Stimulated activated CD8-positive, alpha-beta memory T cell treated with anti-CD3 and anti-CD28 coated beads, Interleukin-2, amount 100 ng/mL, for 48 hours (primary cell): ENCODE data around the gene PSD4.

Experiments used
- DNase-seq, 2 donors: peaks; one replicate each; pipeline ENCODE4 v3.0.0-alpha.2; 2020; ENCODE audit warnings: low read depth in 2 of 2

PSD4 gene

GRCh38 chr2:113238871-113239839 lies 65.4 kb downstream of the PSD4 start:
- DNase-seq = no peak

- no peak for DNase-seq
Observed at GRCh38 chr2:113240150-113240914, 66.6 kb downstream of the PSD4 start.

- peak; percentile 49 to 56 for DNase-seq
Observed at GRCh38 chr2:113240915-113241911, 67.4 kb downstream of the PSD4 start.

GRCh38 chr2:113242327-113242726 lies 68.6 kb downstream of the PSD4 start:
- DNase-seq = no peak

GRCh38 chr2:113245276-113245711 lies 71.5 kb downstream of the PSD4 start:
- no peak for DNase-seq

- DNase-seq = no peak
Observed at GRCh38 chr2:113246606-113247005, 72.8 kb downstream of the PSD4 start.

GRCh38 chr2:113248997-113249770 lies 75.4 kb downstream of the PSD4 start:
- peak; percentile 50 to 62 for DNase-seq

- DNase-seq = peak in 1 of 2 donors; percentile 15
Observed at GRCh38 chr2:113251118-113251517, 77.3 kb downstream of the PSD4 start.

- DNase-seq = no peak
Observed at GRCh38 chr2:113252047-113252590, 78.3 kb downstream of the PSD4 start.

GRCh38 chr2:113253453-113253852 lies 79.7 kb downstream of the PSD4 start:
- no peak for DNase-seq

- DNase-seq = no peak
Observed at GRCh38 chr2:113255140-113256070, 81.6 kb downstream of the PSD4 start.

GRCh38 chr2:113257516-113258264 lies 83.9 kb downstream of the PSD4 start:
- DNase-seq = no peak

GRCh38 chr2:113258471-113259147 lies 84.8 kb downstream of the PSD4 start:
- DNase-seq = no peak
